Thyroid gland (tissue), 4 donors: ENCODE measurements around the gene MRPL43.

Experiments
- POLR2A ChIP-seq, 2 donors: fragments of 450-650 bp; IDR thresholded peaks; one replicate each; pipeline ENCODE4 v1.6.1; 2017; ENCODE audit warnings: antibody characterized with exemption in 2 of 2, mild to moderate bottlenecking in 2 of 2, moderate library complexity in 1 of 2
- TF ChIP-seq, protein P1 (sequence below), 6 experiments: fragments of 200-600 bp in 3 of 6; fragments of 450-650 bp in 3 of 6; sonication (generic) in 3 of 6; IDR thresholded peaks; one replicate each; pipeline ENCODE4 v1.5.1; 2016 to 2019; ENCODE audit warnings: antibody characterized with exemption in 6 of 6, mild to moderate bottlenecking in 2 of 6, inconsistent platforms in 1 of 6, moderate library complexity in 1 of 6

DNA sequence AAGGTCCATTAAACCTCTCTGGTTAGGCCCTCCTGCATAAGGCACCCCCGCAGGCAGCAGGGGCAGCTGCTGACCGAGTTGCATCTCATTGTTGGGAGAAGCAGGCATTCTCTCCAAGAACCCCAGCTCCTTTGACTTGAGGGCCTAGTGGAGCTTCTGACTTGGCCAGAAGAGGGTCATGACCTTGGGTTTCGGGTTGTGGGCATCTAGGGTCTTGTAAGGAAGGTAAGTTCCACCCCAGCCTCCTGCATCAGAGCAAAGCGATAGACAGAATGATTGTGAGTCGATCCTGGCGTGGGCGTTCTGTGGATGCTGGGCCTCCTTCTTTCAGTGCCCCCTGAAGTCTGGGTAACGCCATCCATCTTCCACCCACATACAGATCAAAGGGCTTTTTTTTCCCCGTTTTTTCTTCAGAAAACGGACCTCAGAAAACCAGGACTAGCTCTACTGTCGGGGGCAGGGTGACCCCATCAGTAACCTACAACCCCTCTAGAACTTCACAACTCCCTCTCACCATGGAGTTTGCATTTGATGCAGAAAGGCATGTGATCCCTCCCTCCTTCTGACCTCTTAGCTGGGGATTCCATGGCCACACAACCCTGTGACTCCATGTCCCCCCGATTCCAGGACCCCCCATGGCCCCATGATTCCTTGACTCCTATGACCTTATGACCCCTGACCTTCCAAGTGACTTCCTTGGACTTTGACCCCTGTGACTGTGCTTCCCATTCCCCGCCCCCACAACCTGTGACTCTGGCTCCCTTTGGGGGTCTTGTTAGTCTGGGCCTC is 15.0 kb downstream of the MRPL43 start:
- no peak for TF ChIP-seq POLR2A (IDR thresholded peaks at IDR 0.05)
- TF ChIP-seq, protein P1, sequence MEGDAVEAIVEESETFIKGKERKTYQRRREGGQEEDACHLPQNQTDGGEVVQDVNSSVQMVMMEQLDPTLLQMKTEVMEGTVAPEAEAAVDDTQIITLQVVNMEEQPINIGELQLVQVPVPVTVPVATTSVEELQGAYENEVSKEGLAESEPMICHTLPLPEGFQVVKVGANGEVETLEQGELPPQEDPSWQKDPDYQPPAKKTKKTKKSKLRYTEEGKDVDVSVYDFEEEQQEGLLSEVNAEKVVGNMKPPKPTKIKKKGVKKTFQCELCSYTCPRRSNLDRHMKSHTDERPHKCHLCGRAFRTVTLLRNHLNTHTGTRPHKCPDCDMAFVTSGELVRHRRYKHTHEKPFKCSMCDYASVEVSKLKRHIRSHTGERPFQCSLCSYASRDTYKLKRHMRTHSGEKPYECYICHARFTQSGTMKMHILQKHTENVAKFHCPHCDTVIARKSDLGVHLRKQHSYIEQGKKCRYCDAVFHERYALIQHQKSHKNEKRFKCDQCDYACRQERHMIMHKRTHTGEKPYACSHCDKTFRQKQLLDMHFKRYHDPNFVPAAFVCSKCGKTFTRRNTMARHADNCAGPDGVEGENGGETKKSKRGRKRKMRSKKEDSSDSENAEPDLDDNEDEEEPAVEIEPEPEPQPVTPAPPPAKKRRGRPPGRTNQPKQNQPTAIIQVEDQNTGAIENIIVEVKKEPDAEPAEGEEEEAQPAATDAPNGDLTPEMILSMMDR (IDR thresholded peaks at IDR 0.05), result no peak
